ENCODE measurements around the gene DNAJC5G.

DNAJC5G gene

GRCh38 chr2:27231921-27232320, 43.3 kb upstream of the DNAJC5G start:
- Histone ChIP-seq H3K4me1 (ENCODE audit: insufficient read depth, low read length) (no peaks in the 10 kb centered on the region), H4K20me1 (ENCODE audit: insufficient read depth, low read length) (peaks cover 16% of the 10 kb centered on the region; the same call in 1 of the 2 replicates), H3K79me2 (ENCODE audit: insufficient read depth, low read length) (no peaks in the 10 kb centered on the region), H3K4me3 (ENCODE audit: low read depth in 1 of 2, low read length in 2 of 2) (no peak overlapping the region), H3K36me3 (ENCODE audit: insufficient read depth, low read length) (peaks cover 94% of the 10 kb centered on the region), H2AFZ (ENCODE audit: low read depth, low read length) (no peak overlapping the region), H3K4me2 (ENCODE audit: insufficient read depth, low read length) (no peak overlapping the region), H3K9ac (ENCODE audit: low read depth, low read length) (no peak overlapping the region), H3K27ac (ENCODE audit: low read length) (no peak overlapping the region), H3K27me3 (ENCODE audit: insufficient read depth, low read length, poor library complexity) (no peaks in the 10 kb centered on the region), H3K9me3 (ENCODE audit: insufficient read depth, low read length, severe bottlenecking) (no peaks in the 10 kb centered on the region)
- DNase-seq (no peak), ATAC-seq (ENCODE audit: insufficient read depth, low read depth) (no peak)
- TF ChIP-seq EZH2 (IDR thresholded peaks at IDR 0.05; ENCODE audit: borderline replicate concordance, low read depth, low read length, severe bottlenecking) (no peak), CTCF (IDR thresholded peaks at IDR 0.05; ENCODE audit: borderline replicate concordance, extremely low read depth, low read length, poor library complexity, severe bottlenecking) (no peak)

GRCh38 chr2:27233341-27233740, 41.9 kb upstream of the DNAJC5G start:
- H3K79me2 ChIP-seq (ENCODE audit: insufficient read depth, low read length): no peaks in the 10 kb centered on the region
- no peak overlapping the region for H3K27ac ChIP-seq (ENCODE audit: low read length)
- H3K27me3 ChIP-seq (ENCODE audit: insufficient read depth, low read length, poor library complexity): no peaks in the 10 kb centered on the region
- H3K4me2 ChIP-seq (ENCODE audit: insufficient read depth, low read length): no peak overlapping the region
- H3K36me3 ChIP-seq (ENCODE audit: insufficient read depth, low read length): peaks cover 94% of the 10 kb centered on the region
- H3K4me3 ChIP-seq (ENCODE audit: low read depth in 1 of 2, low read length in 2 of 2): no peak overlapping the region
- ATAC-seq (ENCODE audit: insufficient read depth, low read depth) (no peak), DNase-seq (no peak)
- peaks cover 16% of the 10 kb centered on the region; the same call in 1 of the 2 replicates for H4K20me1 ChIP-seq (ENCODE audit: insufficient read depth, low read length)
- TF ChIP-seq CTCF (IDR thresholded peaks at IDR 0.05; ENCODE audit: borderline replicate concordance, extremely low read depth, low read length, poor library complexity, severe bottlenecking): no peak
- no peak overlapping the region for H3K9ac ChIP-seq (ENCODE audit: low read depth, low read length)
- no peak overlapping the region for H2AFZ ChIP-seq (ENCODE audit: low read depth, low read length)
- H3K9me3 ChIP-seq (ENCODE audit: insufficient read depth, low read length, severe bottlenecking): no peaks in the 10 kb centered on the region
- H3K4me1 ChIP-seq (ENCODE audit: insufficient read depth, low read length): no peaks in the 10 kb centered on the region

- Histone ChIP-seq H3K4me1 (ENCODE audit: insufficient read depth, low read length) (no peaks in the 10 kb centered on the region), H3K36me3 (ENCODE audit: insufficient read depth, low read length) (peaks cover 100% of the 10 kb centered on the region), H4K20me1 (ENCODE audit: insufficient read depth, low read length) (peaks cover 28% of the 10 kb centered on the region; the same call in 1 of the 2 replicates), H2AFZ (ENCODE audit: low read depth, low read length) (no peak overlapping the region), H3K79me2 (ENCODE audit: insufficient read depth, low read length) (no peaks in the 10 kb centered on the region), H3K4me3 (ENCODE audit: low read depth in 1 of 2, low read length in 2 of 2) (no peak overlapping the region), H3K4me2 (ENCODE audit: insufficient read depth, low read length) (no peak overlapping the region), H3K9ac (ENCODE audit: low read depth, low read length) (no peak overlapping the region), H3K27ac (ENCODE audit: low read length) (no peak overlapping the region), H3K27me3 (ENCODE audit: insufficient read depth, low read length, poor library complexity) (no peaks in the 10 kb centered on the region), H3K9me3 (ENCODE audit: insufficient read depth, low read length, severe bottlenecking) (no peaks in the 10 kb centered on the region)
- ATAC-seq (ENCODE audit: insufficient read depth, low read depth): no peak
- DNase-seq: no peak
- TF ChIP-seq CTCF (IDR thresholded peaks at IDR 0.05; ENCODE audit: borderline replicate concordance, extremely low read depth, low read length, poor library complexity, severe bottlenecking) (no peak), EZH2 (IDR thresholded peaks at IDR 0.05; ENCODE audit: borderline replicate concordance, low read depth, low read length, severe bottlenecking) (no peak)
Observed at GRCh38 chr2:27236136-27236535, 39.1 kb upstream of the DNAJC5G start.

- Histone ChIP-seq H3K4me2 (ENCODE audit: insufficient read depth, low read length) (no peak overlapping the region), H3K36me3 (ENCODE audit: insufficient read depth, low read length) (peaks cover 100% of the 10 kb centered on the region), H3K27ac (ENCODE audit: low read length) (no peak overlapping the region), H3K79me2 (ENCODE audit: insufficient read depth, low read length) (no peaks in the 10 kb centered on the region), H2AFZ (ENCODE audit: low read depth, low read length) (no peak overlapping the region), H3K4me1 (ENCODE audit: insufficient read depth, low read length) (no peaks in the 10 kb centered on the region), H3K9me3 (ENCODE audit: insufficient read depth, low read length, severe bottlenecking) (no peaks in the 10 kb centered on the region), H4K20me1 (ENCODE audit: insufficient read depth, low read length) (peaks cover 33% of the 10 kb centered on the region; the same call in 1 of the 2 replicates), H3K27me3 (ENCODE audit: insufficient read depth, low read length, poor library complexity) (no peaks in the 10 kb centered on the region), H3K9ac (ENCODE audit: low read depth, low read length) (no peak overlapping the region), H3K4me3 (ENCODE audit: low read depth in 1 of 2, low read length in 2 of 2) (no peak overlapping the region)
- DNase-seq (no peak), ATAC-seq (ENCODE audit: insufficient read depth, low read depth) (no peak)
- TF ChIP-seq CTCF (IDR thresholded peaks at IDR 0.05; ENCODE audit: borderline replicate concordance, extremely low read depth, low read length, poor library complexity, severe bottlenecking) (no peak), EZH2 (IDR thresholded peaks at IDR 0.05; ENCODE audit: borderline replicate concordance, low read depth, low read length, severe bottlenecking) (no peak)
Observed at GRCh38 chr2:27236626-27237025, 38.6 kb upstream of the DNAJC5G start.
